Brain microvascular endothelial cell (primary cell): Measurements from ENCODE around the gene NELFCD.

Experiments used
- DNase-seq: peaks from one replicate; pipeline ENCODE4 v3.0.0-alpha.2; 2020
- H3K27ac ChIP-seq: fragments of 250-450 bp; sonication (Bioruptor Pico); 2 replicates; pipeline ENCODE4 v1.5.1; 2020; ENCODE audit warnings: mild to moderate bottlenecking, moderate library complexity
- H3K27me3 ChIP-seq: fragments of 250-450 bp; sonication (Bioruptor Pico); replicated peaks from 2 replicates; pipeline ENCODE4 v1.5.1; 2020; ENCODE audit warnings: mild to moderate bottlenecking
- H3K36me3 ChIP-seq: fragments of 250-450 bp; sonication (Bioruptor Pico); replicated peaks from 2 replicates; pipeline ENCODE4 v1.5.1; 2020; ENCODE audit warnings: mild to moderate bottlenecking
- H3K4me3 ChIP-seq: 2 replicates; pipeline ENCODE4 v1.5.1; 2011; ENCODE audit warnings: low read depth, mild to moderate bottlenecking, control low read depth, low read length, moderate library complexity
- in situ Hi-C: cut with HindIII; loops from 2 replicates; pipeline ENCODE4 v1.10.0; 2017; ENCODE audit warnings: low sequenced_read_pairs, low pct_ligation_motif_present
- TF ChIP-seq, protein P1 (sequence below): IDR thresholded peaks from 2 replicates; pipeline ENCODE4 v1.5.1; 2011; ENCODE audit warnings: low read depth, mild to moderate bottlenecking, moderate library complexity, low read length, control low read depth, inconsistent platforms; ENCODE audit errors: missing control alignments

NELFCD gene

DNA sequence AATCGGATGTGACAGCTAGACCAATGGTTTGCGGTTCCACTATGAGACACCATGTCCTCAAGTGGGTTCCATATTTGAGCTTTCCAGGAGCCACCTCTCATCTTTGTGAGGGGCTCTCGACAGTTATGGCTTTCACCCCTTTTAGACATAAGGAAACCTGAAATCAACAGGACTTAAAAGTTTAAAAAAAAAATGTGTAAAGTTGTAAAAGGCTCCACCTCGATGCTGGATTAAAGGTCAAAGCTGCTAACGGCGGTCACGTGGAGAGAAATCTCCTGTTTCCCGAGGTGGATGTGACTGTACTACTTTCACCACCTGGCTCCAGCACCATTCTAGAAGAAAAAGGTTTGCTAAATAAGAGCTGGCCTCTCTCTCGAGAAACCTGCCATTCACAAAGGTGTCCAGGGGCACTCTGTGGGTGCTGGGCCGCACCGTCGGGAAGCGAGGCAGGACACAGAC lies 50.5 kb downstream of the NELFCD start:
- peak overlapping the region; percentile 89 for H3K4me3 ChIP-seq
- no peaks in the 10 kb centered on the region for H3K27me3 ChIP-seq
- H3K27ac ChIP-seq = peak overlapping the region; percentile 69
- in situ Hi-C loops = no loop called here
- H3K36me3 ChIP-seq = peaks cover 33% of the 10 kb centered on the region
- TF ChIP-seq, protein P1, sequence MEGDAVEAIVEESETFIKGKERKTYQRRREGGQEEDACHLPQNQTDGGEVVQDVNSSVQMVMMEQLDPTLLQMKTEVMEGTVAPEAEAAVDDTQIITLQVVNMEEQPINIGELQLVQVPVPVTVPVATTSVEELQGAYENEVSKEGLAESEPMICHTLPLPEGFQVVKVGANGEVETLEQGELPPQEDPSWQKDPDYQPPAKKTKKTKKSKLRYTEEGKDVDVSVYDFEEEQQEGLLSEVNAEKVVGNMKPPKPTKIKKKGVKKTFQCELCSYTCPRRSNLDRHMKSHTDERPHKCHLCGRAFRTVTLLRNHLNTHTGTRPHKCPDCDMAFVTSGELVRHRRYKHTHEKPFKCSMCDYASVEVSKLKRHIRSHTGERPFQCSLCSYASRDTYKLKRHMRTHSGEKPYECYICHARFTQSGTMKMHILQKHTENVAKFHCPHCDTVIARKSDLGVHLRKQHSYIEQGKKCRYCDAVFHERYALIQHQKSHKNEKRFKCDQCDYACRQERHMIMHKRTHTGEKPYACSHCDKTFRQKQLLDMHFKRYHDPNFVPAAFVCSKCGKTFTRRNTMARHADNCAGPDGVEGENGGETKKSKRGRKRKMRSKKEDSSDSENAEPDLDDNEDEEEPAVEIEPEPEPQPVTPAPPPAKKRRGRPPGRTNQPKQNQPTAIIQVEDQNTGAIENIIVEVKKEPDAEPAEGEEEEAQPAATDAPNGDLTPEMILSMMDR = no peak
- no peak for DNase-seq

- DNase-seq = peak; percentile 93
- Histone ChIP-seq H3K27me3 (no peaks in the 10 kb centered on the region), H3K36me3 (peaks cover 37% of the 10 kb centered on the region), H3K27ac (peak within 1 kb of the TSS; percentile 69), H3K4me3 (peak within 1 kb of the TSS; percentile 89)
- in situ Hi-C loops = no loop called here
- TF ChIP-seq, protein P1 = no peak
Measured at GRCh38 chr20:59032023-59032712, 51.1 kb downstream of the NELFCD start, which contains the start of gene ATP5F1E. TSS of gene ATP5F1E (minus strand) at chr20:59032335. CDS start at chr20:59032251, 84 bp downstream.

DNA sequence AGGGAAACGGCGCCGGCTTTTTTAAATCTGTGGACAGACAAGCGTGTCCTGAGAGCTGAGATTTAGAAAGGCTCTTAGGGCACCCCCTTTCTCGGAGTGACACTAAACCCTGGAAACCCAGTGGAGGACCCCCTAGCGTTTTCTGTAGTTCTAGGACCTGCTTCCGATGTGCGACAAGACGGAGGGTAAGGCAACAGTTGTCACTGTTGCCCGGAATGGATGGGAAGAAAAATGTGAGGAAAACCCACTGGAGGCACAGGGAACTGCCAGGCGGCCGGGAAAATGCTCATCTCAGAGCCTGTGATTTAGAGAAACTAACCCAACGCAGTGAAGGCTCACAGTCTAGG lies 51.6 kb downstream of the NELFCD start:
- H3K27me3 ChIP-seq = no peaks in the 10 kb centered on the region
- TF ChIP-seq, protein P1 = peak; percentile 46
- in situ Hi-C loops = no loop called here
- peak overlapping the region; percentile 50 for H3K27ac ChIP-seq
- DNase-seq = no peak
- peak overlapping the region; percentile 72 for H3K4me3 ChIP-seq
- H3K36me3 ChIP-seq = peaks cover 38% of the 10 kb centered on the region

GRCh38 chr20:59033093-59033492 lies 52.0 kb downstream of the NELFCD start:
- H3K4me3 ChIP-seq = peak overlapping the region; percentile 72
- TF ChIP-seq, protein P1 = no peak
- DNase-seq = no peak
- H3K27ac ChIP-seq = no peak overlapping the region
- in situ Hi-C loops = no loop called here
- peaks cover 42% of the 10 kb centered on the region for H3K36me3 ChIP-seq
- H3K27me3 ChIP-seq = no peaks in the 10 kb centered on the region

DNA sequence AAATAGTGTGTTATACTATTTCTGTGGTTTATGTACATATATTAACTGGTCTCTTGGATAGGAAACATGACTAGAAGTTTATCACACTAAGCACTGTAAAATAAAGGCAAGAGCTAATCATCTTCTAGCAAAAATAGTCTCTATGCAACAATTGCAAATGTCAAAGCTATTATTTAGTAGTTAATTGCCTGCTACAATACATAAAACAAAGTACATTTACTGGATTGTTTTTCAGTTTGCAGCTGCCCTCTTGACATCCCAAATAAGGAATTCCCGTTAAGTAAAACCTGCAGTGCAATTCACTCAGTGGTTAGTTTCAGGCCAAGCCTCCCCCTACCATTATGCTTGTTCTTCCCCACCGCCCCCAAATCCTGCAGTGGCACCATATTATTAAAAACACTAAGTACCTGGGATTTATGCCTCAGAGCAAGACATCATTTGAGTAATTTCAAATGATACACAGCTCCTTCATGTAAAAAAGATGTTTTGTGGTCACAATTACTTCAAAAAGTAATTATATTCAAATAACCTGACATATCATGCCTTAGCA lies 52.6 kb downstream of the NELFCD start:
- Histone ChIP-seq H3K4me3 (no peak overlapping the region), H3K36me3 (peaks cover 41% of the 10 kb centered on the region), H3K27me3 (no peaks in the 10 kb centered on the region), H3K27ac (no peak overlapping the region)
- TF ChIP-seq, protein P1 = no peak
- no peak for DNase-seq
- in situ Hi-C loops = no loop called here
